Measurements from ENCODE around the gene TRIM37.
"Not testable (repeated sequence)": the region's sequence is repeated elsewhere in the genome, so short reads cannot be mapped to it uniquely, and the experiment has no call there.

TRIM37 gene, protein sequence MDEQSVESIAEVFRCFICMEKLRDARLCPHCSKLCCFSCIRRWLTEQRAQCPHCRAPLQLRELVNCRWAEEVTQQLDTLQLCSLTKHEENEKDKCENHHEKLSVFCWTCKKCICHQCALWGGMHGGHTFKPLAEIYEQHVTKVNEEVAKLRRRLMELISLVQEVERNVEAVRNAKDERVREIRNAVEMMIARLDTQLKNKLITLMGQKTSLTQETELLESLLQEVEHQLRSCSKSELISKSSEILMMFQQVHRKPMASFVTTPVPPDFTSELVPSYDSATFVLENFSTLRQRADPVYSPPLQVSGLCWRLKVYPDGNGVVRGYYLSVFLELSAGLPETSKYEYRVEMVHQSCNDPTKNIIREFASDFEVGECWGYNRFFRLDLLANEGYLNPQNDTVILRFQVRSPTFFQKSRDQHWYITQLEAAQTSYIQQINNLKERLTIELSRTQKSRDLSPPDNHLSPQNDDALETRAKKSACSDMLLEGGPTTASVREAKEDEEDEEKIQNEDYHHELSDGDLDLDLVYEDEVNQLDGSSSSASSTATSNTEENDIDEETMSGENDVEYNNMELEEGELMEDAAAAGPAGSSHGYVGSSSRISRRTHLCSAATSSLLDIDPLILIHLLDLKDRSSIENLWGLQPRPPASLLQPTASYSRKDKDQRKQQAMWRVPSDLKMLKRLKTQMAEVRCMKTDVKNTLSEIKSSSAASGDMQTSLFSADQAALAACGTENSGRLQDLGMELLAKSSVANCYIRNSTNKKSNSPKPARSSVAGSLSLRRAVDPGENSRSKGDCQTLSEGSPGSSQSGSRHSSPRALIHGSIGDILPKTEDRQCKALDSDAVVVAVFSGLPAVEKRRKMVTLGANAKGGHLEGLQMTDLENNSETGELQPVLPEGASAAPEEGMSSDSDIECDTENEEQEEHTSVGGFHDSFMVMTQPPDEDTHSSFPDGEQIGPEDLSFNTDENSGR

DNA sequence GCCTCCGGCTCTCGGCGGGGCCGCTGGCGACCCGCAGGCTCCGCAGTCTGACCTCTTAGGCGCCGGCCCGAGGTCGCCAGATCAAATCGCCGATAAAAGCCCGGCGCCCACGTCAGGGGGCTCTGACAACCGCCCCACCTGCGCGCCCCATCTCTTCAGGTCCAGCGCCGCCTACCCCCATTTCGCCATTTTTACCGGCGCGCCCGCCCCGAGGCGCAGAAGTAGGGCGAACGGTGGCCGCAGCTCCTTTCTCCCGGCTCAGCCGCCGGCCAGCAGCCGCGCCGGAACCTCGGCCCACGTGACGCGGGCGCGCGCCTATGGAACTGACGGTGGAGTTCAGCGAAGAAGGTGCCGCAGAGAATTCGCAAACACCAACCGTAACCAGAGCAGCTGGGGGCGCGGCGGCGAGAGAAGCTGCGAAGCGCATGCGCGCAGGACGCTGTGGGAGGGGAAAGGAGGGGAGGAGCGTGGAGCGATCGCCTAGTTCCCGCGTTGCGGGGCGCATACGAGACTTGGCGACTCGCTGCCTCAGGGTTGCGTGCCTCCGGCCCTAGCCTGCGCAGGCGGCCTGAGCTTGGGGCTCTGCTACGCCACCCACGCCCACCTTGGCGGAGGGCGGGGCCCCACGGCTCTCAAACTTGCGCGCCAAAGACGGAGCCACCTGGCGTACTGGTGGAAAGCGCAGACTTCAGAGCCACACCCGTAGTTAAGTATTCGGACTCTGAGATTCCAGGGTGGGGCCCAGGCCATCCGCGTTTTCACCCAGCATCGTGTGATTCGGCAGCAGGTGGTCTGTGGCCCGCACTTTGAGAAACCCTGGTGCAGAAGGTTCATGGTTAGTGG is at the start of gene TRIM37:
TRIM37 (minus strand) TSS at position 418 of the 843 bp plus-strand sequence. CDS start 419 bp downstream, outside the sequence.
- DNase-seq (ENCODE audit: low spot score): peak; percentile 100

DNA sequence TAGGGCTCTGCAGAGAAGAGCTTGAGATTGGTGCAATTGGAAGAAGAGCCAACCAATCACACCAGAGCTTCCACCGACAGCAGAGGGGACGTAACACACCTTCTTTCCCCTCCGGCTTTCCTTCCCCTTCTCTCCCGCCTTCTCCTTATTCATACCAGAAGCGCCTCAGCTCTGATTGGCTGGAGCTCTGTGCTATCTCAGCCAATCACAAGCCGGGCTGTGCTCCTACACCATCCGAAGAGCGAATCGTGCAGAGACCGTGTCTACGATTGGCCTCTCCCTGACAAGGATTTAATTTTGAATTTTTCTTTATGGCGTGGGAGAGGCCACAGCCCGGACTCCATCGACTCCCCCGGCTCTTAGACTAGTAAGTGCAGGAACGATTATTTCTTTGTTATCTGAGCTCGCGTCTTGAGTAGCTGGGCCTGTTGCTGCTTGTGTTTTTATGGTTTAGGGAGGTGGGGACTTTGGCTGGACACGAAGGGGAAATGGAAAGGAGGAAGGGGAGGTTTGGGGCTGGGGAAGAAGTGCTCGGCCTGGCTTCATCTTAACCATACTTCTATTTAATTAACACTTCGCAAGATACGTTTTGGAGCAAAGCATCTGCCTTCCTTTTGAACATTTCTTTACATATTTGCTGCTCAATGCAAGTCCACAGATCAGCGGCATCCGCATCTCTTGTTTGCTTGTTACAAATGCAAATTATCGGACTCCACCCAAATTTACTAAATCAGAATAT is 48.9 kb upstream of the TRIM37 start, which contains the start of gene PRR11:
PRR11 (plus strand) TSS at position 308 of the 739 bp plus-strand sequence. CDS start 14,007 bp downstream, outside the sequence.
- peak; percentile 94 for DNase-seq (ENCODE audit: low spot score)

DNA sequence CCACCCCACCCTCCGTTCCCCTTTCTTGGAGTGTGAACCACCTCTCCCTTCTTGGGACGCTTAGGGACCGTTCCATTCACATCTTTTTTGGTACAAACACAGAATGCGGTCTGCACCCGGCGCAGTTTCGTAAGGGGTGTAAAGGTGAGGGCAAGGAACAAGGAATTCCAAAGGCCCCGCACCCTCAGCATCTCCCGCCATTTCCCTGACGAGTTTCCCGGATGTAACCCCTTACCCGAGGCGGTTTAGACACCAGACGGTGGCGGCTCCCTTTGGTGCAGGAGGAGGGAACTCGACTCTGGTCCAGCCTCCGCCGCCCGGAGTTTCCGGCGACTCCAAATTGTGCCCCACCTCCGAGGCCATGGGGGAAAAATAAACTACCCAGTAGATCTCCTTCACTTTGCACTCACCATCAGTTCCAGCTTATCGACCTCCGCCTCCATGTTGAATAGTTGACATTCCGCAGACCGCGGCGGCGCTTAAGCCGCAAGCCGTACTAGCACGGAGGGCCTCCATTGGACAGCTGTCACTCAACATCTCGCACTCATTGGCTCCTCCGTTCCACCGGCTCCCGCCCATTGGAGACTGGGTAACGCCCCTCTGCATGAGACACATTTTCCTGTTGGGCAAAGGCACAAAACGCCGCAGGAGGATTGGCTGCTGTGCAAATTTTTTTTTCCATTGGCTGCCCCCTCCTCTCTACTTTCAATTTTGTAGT is 48.2 kb upstream of the TRIM37 start, which contains the start of gene SKA2:
SKA2 (minus strand) TSS at position 466 of the 718 bp plus-strand sequence; CDS start at position 443, 23 bp downstream.
- peak; percentile 93 for DNase-seq (ENCODE audit: low spot score)

DNA sequence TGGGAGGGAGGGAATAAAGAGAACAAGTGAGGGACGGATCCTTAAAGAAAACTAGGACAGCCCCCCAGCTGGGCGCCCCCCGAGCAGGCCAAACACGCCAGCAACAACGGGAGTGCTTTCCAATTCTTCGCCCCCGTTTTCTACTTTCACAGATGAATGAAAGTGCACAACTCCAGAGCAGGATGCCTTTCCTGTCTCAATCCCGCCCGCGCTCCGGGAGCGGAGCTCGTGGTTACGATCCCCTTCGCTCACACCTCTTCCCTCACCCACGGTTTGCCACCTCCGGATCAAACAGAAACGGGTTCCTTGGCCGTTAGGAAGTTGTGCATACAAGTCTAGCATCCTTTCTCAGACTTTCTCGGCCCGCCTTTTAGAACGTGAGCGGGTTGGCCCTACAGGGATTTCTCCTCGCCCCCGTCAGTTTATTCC is 47.6 kb upstream of the TRIM37 start:
- peak; percentile 60 for DNase-seq (ENCODE audit: low spot score)

DNA sequence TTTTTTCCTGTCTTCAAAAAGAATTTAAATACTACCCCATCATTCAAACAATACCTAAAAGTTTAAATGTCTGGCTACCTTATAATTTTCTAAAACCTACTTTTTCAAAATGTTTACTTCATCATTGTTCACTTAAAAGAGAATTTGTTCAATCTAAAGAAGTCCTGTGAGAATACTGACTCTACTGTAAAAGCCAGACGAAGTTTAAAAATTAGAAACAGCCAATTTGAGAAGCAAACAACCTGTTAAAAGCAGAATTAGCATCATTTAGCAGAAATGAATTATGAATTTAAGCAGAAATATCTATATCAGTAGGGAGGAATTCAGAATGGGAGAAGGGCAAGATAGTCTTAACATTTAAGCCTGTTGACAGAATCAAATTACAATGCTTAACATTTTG is 46.2 kb upstream of the TRIM37 start:
- no peak for DNase-seq (ENCODE audit: low spot score)

DNA sequence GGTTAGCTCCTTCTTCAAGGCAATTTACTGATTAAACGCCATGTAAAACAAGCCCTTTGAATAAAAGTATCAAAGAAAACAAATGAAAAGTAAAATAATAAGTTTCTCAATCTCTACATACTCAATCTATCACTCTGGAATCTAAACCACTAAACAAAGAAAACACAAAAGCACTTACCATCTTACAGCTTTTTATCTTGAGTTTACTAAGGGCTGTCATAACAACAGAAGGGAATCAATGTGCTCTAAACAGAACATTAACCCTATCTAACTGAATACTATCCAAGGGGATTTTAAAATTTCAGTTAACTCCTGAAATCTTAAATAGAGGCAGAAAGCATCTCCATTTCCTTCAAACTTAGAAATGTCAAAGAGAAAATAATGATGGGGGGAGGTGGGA is 44.9 kb upstream of the TRIM37 start:
- DNase-seq (ENCODE audit: low spot score): no peak

DNA sequence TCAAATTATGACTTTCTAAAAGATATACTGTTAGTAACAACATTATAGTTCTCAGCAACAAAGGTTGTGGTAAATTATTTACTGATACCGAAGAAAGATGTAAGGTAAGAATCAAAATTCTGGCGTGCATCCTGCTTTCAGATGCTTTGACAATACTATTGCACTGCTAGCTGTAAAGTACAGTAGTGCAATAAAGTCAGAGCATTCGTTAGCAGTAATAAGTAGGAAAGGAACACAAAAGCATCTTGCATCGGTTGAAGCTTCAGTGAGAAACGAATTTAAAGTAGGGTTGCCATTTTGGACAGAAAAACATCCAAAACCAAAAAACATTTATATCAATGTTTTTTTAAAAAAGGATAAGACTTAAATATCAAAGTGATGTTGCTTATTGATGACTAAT is 44.3 kb upstream of the TRIM37 start:
- DNase-seq (ENCODE audit: low spot score): no peak

DNA sequence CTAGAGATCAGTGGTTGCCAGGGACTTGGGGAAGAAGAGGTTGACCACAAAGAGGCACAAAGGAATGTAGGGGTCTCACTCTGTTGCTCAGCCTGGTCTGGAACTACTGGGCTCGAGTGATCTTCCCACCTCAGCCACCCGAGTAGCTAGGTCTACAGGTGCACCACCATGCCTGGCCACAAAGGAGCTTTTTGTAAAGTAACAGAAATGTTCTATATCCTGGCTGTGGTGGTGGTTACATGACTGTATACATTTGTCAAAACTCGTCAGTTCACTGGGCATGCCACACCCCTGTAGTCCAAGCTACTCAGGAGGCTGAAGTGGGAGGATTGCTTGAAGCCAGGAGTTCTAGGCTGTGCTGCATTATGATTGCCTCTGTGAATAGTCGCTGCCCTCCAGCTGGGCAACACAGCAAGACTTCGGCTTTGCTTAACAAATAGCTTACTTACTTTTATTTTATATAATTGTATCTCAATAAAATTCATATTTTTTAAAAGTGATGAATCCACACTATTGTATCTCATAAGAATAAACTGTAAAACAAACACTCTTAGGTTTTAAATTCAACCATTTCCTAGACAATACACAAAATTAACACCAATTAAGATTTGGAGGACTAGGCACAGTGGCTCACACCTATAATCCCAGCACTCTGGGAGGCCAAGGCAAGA is 43.3 kb upstream of the TRIM37 start:
- DNase-seq (ENCODE audit: low spot score): no peak

DNA sequence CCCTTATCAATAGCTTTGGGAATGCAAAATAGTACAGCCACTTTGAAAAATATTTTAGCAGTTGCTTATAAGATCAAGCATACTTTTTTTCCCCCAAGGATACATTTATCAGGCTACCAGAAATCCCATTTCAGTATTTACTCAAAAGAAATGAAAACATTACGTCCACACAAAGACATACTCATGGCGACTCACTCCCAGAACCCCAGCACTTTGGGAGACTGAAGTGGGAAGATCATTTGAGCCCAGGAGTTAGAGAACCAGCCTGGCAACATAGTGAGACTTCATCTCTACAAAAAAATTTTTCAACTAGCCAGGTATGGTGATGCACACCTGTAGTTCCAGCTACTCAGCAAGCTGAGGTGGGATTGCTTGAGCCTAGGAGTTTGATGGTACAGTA is 42.4 kb upstream of the TRIM37 start:
- DNase-seq (ENCODE audit: low spot score): no peak

DNA sequence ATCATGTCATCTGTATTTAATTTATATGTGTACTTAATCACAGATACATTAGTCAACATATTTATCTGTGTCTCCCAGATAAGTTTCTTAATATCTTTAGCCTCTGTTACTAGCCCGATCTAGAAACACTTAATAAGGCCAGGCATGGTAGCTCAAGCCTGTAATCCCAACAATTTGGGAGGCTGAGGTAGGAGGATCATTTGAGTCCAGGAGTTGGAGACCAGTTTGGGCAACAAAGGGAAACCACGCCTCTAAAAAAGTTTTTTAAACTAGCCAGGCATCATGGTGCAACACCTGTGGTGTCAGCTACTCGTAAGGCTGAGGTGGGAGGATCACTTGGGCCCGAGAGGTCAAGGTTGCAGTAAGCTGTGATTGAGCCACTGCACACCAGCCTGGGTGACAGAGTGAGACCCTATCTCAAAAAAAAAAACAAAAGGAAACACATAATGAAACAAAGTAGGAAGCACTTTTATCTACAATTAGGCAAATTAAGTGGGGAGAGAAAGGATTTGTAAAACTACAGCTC is 39.0 kb upstream of the TRIM37 start:
- no peak for DNase-seq (ENCODE audit: low spot score)

DNA sequence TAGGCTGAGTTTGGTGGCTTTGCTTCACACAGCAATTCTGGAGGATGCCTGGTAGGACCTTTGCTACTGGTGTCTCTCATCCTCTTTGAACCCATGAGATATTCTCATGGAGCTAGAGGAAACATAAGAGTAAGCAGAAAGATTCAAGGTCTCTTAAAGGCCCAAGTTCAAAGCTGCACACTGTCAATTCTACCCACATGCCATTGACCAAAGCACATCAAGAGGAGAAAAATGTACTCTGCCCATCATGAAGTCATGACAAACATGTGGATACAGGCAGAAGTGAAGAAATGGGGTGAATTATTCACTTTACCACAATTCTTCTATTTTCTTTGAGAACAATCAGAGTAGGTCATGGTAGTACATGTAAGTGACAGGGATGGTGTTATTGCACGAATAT is 35.2 kb upstream of the TRIM37 start:
- no peak for DNase-seq (ENCODE audit: low spot score)

DNA sequence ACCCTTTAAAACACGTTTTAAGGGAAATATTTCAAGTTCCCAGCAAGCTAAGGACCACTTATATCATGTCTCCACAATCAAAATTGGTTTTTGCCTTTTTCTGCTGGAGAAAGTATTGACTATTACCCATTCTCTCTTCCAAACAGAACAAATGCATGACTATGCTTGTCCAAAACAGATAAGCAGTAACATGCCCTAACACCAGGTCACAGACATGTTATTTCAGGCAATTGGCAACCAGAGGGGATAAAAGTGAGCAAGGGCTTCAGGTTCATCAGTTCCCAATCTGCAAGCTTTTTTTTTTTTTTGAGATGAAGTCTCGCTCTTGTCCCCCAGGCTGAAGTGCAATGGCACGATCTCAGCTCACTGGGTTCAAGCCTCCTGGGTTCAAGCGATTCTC is 33.3 kb upstream of the TRIM37 start:
- no peak for DNase-seq (ENCODE audit: low spot score)

DNA sequence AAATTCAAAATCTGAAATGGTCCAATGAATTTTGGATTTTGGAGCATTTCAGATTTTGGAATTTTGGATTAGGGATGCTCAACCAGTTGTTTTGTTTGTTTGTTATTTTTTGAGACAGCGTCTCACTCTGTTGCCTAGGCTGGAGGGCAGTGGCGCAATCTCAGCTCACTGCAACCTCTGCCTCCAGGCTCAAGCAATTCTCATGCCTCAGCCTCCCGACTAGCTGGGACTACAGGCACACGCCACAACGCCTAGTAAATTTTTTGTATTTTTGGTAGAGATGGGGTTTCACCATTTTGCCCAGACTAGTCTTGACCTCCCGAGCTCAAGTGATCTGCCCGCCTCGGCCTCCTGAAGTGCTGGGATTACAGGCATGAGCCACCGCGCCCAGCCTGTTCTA is 31.7 kb upstream of the TRIM37 start:
- not testable (repeated sequence) for DNase-seq (ENCODE audit: low spot score)

DNA sequence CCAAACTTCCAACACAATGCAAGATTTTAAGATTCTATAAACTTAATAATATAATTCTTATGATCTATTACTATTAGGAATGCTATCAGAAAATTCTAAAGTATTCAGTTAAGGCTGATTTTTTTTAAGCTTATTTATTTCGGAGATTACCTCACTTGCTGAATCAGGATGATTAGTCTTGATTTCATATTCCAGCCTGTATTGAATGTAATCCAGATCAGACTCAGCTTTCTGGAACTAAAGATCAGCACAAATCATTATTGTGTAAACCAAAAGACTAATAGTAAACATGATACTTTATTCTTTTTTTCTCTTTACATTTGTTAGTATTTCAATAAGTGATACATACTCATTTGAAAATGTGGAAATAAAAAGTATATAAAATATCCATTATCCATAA is 24.5 kb upstream of the TRIM37 start:
- DNase-seq (ENCODE audit: low spot score): no peak

DNA sequence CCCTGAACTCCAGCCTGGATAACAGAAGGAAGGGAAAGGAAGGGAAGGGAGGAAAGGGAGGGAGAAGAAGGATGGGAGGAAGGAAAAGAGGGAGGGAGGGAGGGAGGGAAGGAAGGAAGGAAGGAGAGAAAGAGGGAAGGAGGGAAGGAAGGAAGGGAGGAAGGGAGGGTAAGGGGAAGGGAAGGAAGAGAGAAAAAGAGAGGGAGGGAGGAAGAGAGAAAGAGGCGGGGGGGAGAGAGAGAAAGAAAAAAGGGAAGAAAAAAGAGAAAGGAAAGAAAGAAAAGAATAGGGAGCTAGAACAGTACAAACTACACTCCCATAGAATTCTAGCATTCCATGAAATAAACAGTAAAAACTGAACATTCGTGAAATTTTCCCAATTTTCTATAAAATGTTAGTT is 23.1 kb upstream of the TRIM37 start:
- no peak for DNase-seq (ENCODE audit: low spot score)

DNA sequence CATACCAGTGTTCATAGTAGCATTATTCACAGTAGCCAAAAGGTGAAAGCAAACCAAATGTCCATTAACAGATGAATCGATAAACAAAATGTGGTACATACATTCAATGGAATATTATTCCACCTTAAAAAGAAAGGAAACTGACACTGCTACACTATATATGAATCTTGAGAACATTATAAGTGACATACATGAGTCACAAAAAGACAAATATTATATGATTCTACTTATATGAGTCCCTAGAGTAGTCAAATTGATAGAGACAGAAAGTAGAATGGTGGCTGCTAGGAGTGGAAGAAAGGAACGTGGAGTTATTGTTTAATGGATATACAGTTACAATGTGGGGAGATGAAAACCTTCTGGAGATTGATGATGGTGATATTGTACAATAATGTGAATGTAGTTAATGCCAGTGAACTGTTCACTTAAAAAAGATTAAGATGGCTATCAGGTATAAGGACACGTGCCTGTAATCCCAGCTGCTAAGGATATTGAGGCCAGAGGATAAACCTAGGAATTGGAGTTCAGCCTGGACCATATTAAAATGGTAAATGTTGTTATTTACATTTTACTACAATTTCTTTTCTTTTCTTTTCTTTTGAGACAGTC is 20.2 kb upstream of the TRIM37 start:
- no peak for DNase-seq (ENCODE audit: low spot score)

DNA sequence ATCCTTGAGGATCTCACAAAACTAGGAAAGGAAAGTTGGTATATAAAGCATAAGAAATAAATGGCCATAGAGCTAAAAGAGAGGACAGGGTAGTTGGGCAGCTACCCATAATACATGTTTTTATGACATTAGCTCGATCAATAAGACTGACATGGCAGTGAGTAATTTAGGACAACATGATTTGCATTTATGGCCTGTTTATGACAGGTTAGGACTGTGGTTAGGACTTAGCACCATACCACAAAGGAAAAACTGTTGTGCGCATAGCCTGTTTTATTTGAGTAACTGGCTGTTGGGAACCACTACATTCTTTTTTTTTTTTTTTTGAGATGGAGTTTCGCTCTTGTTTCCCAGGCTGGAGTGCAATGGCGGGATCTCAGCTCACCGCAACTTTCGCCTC is 18.0 kb upstream of the TRIM37 start:
- DNase-seq (ENCODE audit: low spot score): no peak

DNA sequence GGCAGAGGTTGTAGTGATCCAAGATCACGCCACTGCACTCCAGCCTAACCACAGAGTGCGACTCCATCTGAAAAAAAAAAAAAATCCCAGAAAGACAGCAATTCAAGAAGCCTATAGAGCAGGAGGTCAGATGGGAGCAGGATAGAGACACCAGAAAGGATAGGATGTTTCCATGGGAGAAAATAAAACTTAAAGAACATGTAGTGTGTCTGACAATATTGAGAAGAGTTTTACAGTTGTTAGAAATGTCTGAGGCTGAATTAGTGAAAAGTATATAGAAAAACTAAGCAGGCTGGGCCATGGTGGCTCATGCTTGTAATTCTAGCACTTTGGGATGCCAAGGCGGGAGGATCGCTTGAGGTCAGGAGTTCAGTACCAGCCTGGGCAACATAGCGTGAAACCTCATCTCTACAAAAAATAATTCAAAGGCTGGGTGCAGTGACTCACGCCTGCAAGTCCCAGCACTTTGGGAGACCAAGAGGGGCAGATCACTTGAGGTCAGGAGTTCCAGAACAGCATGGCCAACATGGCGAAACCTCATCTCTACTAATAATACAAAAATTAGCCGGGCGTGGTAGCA is 15.3 kb upstream of the TRIM37 start:
- DNase-seq (ENCODE audit: low spot score): no peak

DNA sequence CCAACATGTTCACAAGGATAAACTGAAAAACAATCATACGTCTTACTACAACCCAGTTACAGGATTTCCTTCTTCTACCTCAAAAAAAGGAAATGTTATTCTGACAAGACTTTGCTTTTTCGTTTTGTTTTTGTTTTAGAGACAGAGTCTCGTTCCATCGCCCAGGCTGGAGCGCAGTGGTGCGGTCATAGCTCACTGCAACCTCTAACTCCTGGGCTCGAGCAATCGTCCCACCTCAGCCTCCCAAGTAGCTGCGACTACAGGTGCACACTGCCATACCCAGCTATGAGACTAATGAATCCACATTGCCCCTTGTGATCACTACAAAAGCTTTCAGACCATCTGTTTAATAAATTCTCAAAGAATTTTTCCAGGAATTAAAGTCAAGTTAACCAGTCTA is 8.8 kb upstream of the TRIM37 start:
- DNase-seq (ENCODE audit: low spot score): no peak

Measured in D341Med (cell line).